Measurements from ENCODE around the gene MRGPRF.
A peak's percentile ranks its signal among the peaks of the same experiment; 100 is the strongest.

The MRGPRF gene

GRCh38 chr11:69053546-69054396 is 40.7 kb upstream of the MRGPRF start:
- no peak for DNase-seq (ENCODE audit: low read depth)
- no peak overlapping the region for H3K4me3 ChIP-seq (ENCODE audit: low read depth, low read length)
- no peak for TF ChIP-seq CTCF (conservative IDR thresholded peaks at IDR 0.05; ENCODE audit: low read depth, low read length)

- no peak for TF ChIP-seq CTCF (conservative IDR thresholded peaks at IDR 0.05; ENCODE audit: low read depth, low read length)
- no peak overlapping the region for H3K4me3 ChIP-seq (ENCODE audit: low read depth, low read length)
- DNase-seq (ENCODE audit: low read depth) = no peak
Measured at GRCh38 chr11:69053169-69053477, 40.1 kb upstream of the MRGPRF start.

GRCh38 chr11:69052343-69053168 is 39.5 kb upstream of the MRGPRF start:
- no peak for TF ChIP-seq CTCF (conservative IDR thresholded peaks at IDR 0.05; ENCODE audit: low read depth, low read length)
- DNase-seq (ENCODE audit: low read depth) = no peak
- H3K4me3 ChIP-seq (ENCODE audit: low read depth, low read length) = no peak overlapping the region

GRCh38 chr11:69051381-69052342 is 38.6 kb upstream of the MRGPRF start:
- H3K4me3 ChIP-seq (ENCODE audit: low read depth, low read length) = no peak overlapping the region
- no peak for DNase-seq (ENCODE audit: low read depth)
- TF ChIP-seq CTCF (conservative IDR thresholded peaks at IDR 0.05; ENCODE audit: low read depth, low read length) = no peak

GRCh38 chr11:69050592-69051380 is 37.7 kb upstream of the MRGPRF start:
- DNase-seq (ENCODE audit: low read depth) = no peak
- no peak for TF ChIP-seq CTCF (conservative IDR thresholded peaks at IDR 0.05; ENCODE audit: low read depth, low read length)
- H3K4me3 ChIP-seq (ENCODE audit: low read depth, low read length) = no peak overlapping the region

- peak overlapping the region; percentile 78 for H3K4me3 ChIP-seq (ENCODE audit: low read depth, low read length)
- no peak for DNase-seq (ENCODE audit: low read depth)
- TF ChIP-seq CTCF (conservative IDR thresholded peaks at IDR 0.05; ENCODE audit: low read depth, low read length) = no peak
Measured at GRCh38 chr11:69049490-69049867, 36.4 kb upstream of the MRGPRF start.

All from choroid plexus epithelial cell (primary cell).